HCT116 (cell line): ENCODE results near the gene OR8K3. TPM values are rescaled to one million over a fixed set of nuclear protein-coding genes. Genes with fewer than 3 reads are reported as not detected.

Source experiments
- ATAC-seq: fragments of 200-7000 bp; cut with Tn5 transposase; 2 replicates; pipeline ENCODE4 v1.9.1; 2020; ENCODE audit warnings: mild to moderate bottlenecking, moderate library complexity
- BruUV-seq: library from RNA; stranded (reverse); fragments of 400-500 nt; replicated peaks from 2 replicates; lab custom pipeline; 2021; lab: Mats Ljungman, UMichigan
- CTCF ChIA-PET: fragments of 300-600 bp; sonication (Branson Sonifier 250); formaldehyde crosslinking; loops from one replicate; lab custom pipeline; 2021; ENCODE audit warnings: antibody characterized with exemption; lab: Charles Lee
- POLR2A ChIA-PET: fragments of 300-600, 350-600 bp; sonication (Branson Sonifier 250); formaldehyde crosslinking; loops from one replicate; lab custom pipeline; 2021; ENCODE audit warnings: antibody characterized with exemption; lab: Charles Lee
- RAD21 ChIA-PET, 2 experiments: fragments of 300-600 bp; sonication (Branson Sonifier 250); formaldehyde crosslinking; loops; one replicate each; lab custom pipeline; 2023; ENCODE audit warnings: low total read pairs in 2 of 2; ENCODE audit not compliant: uncharacterized antibody in 2 of 2, unreplicated experiment in 2 of 2, low non-redundant PET in 1 of 2; lab: Charles Lee
- DNase-seq: peaks from one replicate; pipeline ENCODE4 v3.0.0-alpha.2; 2010; ENCODE audit warnings: low read depth, low spot score
- H2AFZ ChIP-seq: fragments of 200-600 bp; shearing (Covaris generic), sonication (generic); 2 replicates; pipeline ENCODE4 v1.6.1; 2017; ENCODE audit warnings: low read depth, mixed run types, mixed read lengths, antibody characterized with exemption, low read length; ENCODE audit not compliant: poor library complexity, severe bottlenecking
- H3K27ac ChIP-seq: 2 replicates; pipeline ENCODE4 v1.5.1; 2012; ENCODE audit warnings: low read depth, low read length
- H3K27me3 ChIP-seq: fragments of 200-600 bp; sonication (generic); 2 replicates; pipeline ENCODE4 v1.6.1; 2016; ENCODE audit warnings: mixed run types, low read length, mixed read lengths; ENCODE audit not compliant: insufficient read depth
- H3K36me3 ChIP-seq, 2 experiments: fragments of 200-500 bp in 1 of 2; fragments of 200-600 bp in 1 of 2; sonication (Bioruptor generic) in 1 of 2; sonication (generic) in 1 of 2; 2 replicates each; pipeline versions ENCODE4 v1.5.1 to v1.6.1; 2014 to 2016; ENCODE audit warnings: low read length in 2 of 2, inconsistent platforms in 1 of 2, mixed read lengths in 1 of 2, mixed run types in 1 of 2; ENCODE audit not compliant: insufficient read depth in 2 of 2, control insufficient read depth in 1 of 2
- H3K4me1 ChIP-seq, 2 experiments: fragments of 200-600 bp in 1 of 2; sonication (generic) in 1 of 2; 2 replicates each; pipeline versions ENCODE4 v1.5.1 to v1.6.1; 2012 to 2017; ENCODE audit warnings: low read length in 2 of 2, inconsistent platforms in 1 of 2, mild to moderate bottlenecking in 1 of 2, mixed read lengths in 1 of 2, mixed run types in 1 of 2, moderate library complexity in 1 of 2; ENCODE audit not compliant: insufficient read depth in 2 of 2, control insufficient read depth in 1 of 2
- H3K4me2 ChIP-seq: fragments of 200-600 bp; sonication (generic); 2 replicates; pipeline ENCODE4 v1.6.1; 2017; ENCODE audit warnings: mixed run types, low read length, mixed read lengths
- H3K4me3 ChIP-seq, 2 experiments: fragments of 200-600 bp in 1 of 2; sonication (generic) in 1 of 2; replicated peaks in 1 of 2; 2 replicates each; pipeline ENCODE4 v1.5.1; 2011 to 2016; ENCODE audit warnings: low read length in 2 of 2, control low read depth in 1 of 2, low read depth in 1 of 2, mild to moderate bottlenecking in 1 of 2, mixed read lengths in 1 of 2, mixed run types in 1 of 2
- H3K79me2 ChIP-seq: fragments of 200-600 bp; sonication (generic); 2 replicates; pipeline ENCODE4 v1.6.1; 2017; ENCODE audit warnings: mild to moderate bottlenecking, mixed run types, low read length, moderate library complexity, mixed read lengths; ENCODE audit not compliant: insufficient read depth
- H3K9ac ChIP-seq: fragments of 200-600 bp; sonication (generic); 2 replicates; pipeline ENCODE4 v1.6.1; 2016; ENCODE audit warnings: low read length, mixed read lengths
- H3K9me2 ChIP-seq: fragments of 200-600 bp; sonication (generic), shearing (Covaris generic); 2 replicates; pipeline ENCODE4 v1.6.1; 2017; ENCODE audit warnings: mixed run types, mild to moderate bottlenecking, moderate library complexity; ENCODE audit not compliant: insufficient read depth
- H3K9me3 ChIP-seq, 2 experiments: fragments of 200-500 bp in 1 of 2; fragments of 200-600 bp in 1 of 2; sonication (Bioruptor generic) in 1 of 2; sonication (generic) in 1 of 2; 2 replicates each; pipeline ENCODE4 v1.6.1; 2014 to 2017; ENCODE audit warnings: low read length in 2 of 2, mixed read lengths in 2 of 2, inconsistent platforms in 1 of 2, low read depth in 1 of 2, mild to moderate bottlenecking in 1 of 2, mixed run types in 1 of 2, moderate library complexity in 1 of 2; ENCODE audit not compliant: control insufficient read depth in 1 of 2, insufficient read depth in 1 of 2
- H4K20me1 ChIP-seq: fragments of 200-600 bp; sonication (generic), shearing (Covaris generic); 2 replicates; pipeline ENCODE4 v1.6.1; 2017; ENCODE audit warnings: mixed run types, mild to moderate bottlenecking, moderate library complexity; ENCODE audit not compliant: insufficient read depth
- ELF1 ChIP-seq: IDR thresholded peaks from 2 replicates; pipeline ENCODE4 v1.6.1; 2012; ENCODE audit warnings: low read depth, borderline replicate concordance
- EZH2phosphoT487 ChIP-seq: fragments of 200-600 bp; IDR thresholded peaks from 2 replicates; pipeline ENCODE4 v1.6.1; 2018; ENCODE audit warnings: antibody characterized with exemption, borderline replicate concordance
- JUND ChIP-seq: IDR thresholded peaks from 2 replicates; pipeline ENCODE4 v1.6.1; 2012
- MAX ChIP-seq: IDR thresholded peaks from 2 replicates; pipeline ENCODE4 v1.6.1; 2012
- POLR2A ChIP-seq: IDR thresholded peaks from 2 replicates; pipeline ENCODE4 v1.7.0; 2011; ENCODE audit warnings: borderline replicate concordance; ENCODE audit not compliant: insufficient read depth, insufficient read length; ENCODE audit errors: extremely low read depth
- RAD21 ChIP-seq: IDR thresholded peaks from 2 replicates; pipeline ENCODE4 v1.6.1; 2012; ENCODE audit warnings: low read depth, mild to moderate bottlenecking
- SP1 ChIP-seq: IDR thresholded peaks from 2 replicates; pipeline ENCODE4 v1.6.1; 2012; ENCODE audit warnings: low read depth
- TCF7L2 ChIP-seq: IDR thresholded peaks from 2 replicates; pipeline ENCODE4 v1.7.0; 2011; ENCODE audit warnings: borderline replicate concordance, inconsistent platforms; ENCODE audit not compliant: insufficient read depth, insufficient read length; ENCODE audit errors: extremely low read depth
- YY1 ChIP-seq: IDR thresholded peaks from 2 replicates; pipeline ENCODE4 v1.6.1; 2011; ENCODE audit warnings: low read length, low read depth, moderate library complexity, mild to moderate bottlenecking; ENCODE audit not compliant: insufficient replicate concordance; ENCODE audit errors: extremely low read depth
- intact Hi-C: fragments of 100-400 bp; cut with micrococcal nuclease; formaldehyde crosslinking; loops from 2 replicates; pipeline ENCODE4 v1.10.0; 2022
- total RNA-seq: library from RNA; stranded (reverse); gene quantifications from one replicate; pipeline ENCODE4 v1.2.1, GENCODE V29; 2021; ENCODE audit not compliant: unreplicated experiment

The OR8K3 gene
- total RNA-seq, 1 experiment from 2014 or later = not detected

GRCh38 chr11:56271092-56271491 lies 43.9 kb upstream of the OR8K3 start:
- ChIA-PET CTCF (no interaction called here), POLR2A (no interaction called here), RAD21 (no interaction called here)
- H3K9ac ChIP-seq = no peak overlapping the region
- H4K20me1 ChIP-seq = no peaks in the 10 kb centered on the region
- no peaks in the 10 kb centered on the region for H3K27me3 ChIP-seq
- H3K79me2 ChIP-seq = no peaks in the 10 kb centered on the region
- H3K4me1 ChIP-seq = no peaks in the 10 kb centered on the region
- no peak overlapping the region for H3K27ac ChIP-seq
- H3K4me3 ChIP-seq = no peak overlapping the region
- no peak overlapping the region for H2AFZ ChIP-seq
- no peak overlapping the region for H3K4me2 ChIP-seq
- H3K36me3 ChIP-seq = no peaks in the 10 kb centered on the region
- H3K9me3 ChIP-seq = peaks cover 0 to 15% of the 10 kb centered on the region in 2 experiments; a peak in 3 of 4 replicates
- ATAC-seq (no peak), DNase-seq (no peak)
- no TSS peak for BruUV-seq
- intact Hi-C loops = no loop called here
- H3K9me2 ChIP-seq = no peaks in the 10 kb centered on the region
- TF ChIP-seq SP1 = no peak
- no peak for TF ChIP-seq JUND
- TF ChIP-seq POLR2A = no peak
- no peak for TF ChIP-seq ELF1
- TF ChIP-seq TCF7L2 = no peak
- TF ChIP-seq YY1 = no peak

GRCh38 chr11:56273854-56274253 lies 41.1 kb upstream of the OR8K3 start, which contains the start of gene OR5T1:
Gene OR5T1, plus strand, starts transcription at chr11:56274154. Its CDS starts 1,485 bp downstream, at chr11:56275639.
- Histone ChIP-seq H3K9me3 (peaks cover 0 to 9% of the 10 kb centered on the region in 2 experiments; a peak in 3 of 4 replicates), H3K9me2 (no peaks in the 10 kb centered on the region), H4K20me1 (no peaks in the 10 kb centered on the region), H3K4me2 (no peak within 1 kb of the TSS), H2AFZ (no peak within 1 kb of the TSS), H3K27ac (no peak within 1 kb of the TSS), H3K79me2 (no peaks in the 10 kb centered on the region), H3K27me3 (no peaks in the 10 kb centered on the region), H3K4me1 (no peaks in the 10 kb centered on the region), H3K36me3 (no peaks in the 10 kb centered on the region), H3K4me3 (no peak within 1 kb of the TSS), H3K9ac (no peak within 1 kb of the TSS)
- no TSS peak for BruUV-seq
- ATAC-seq (no peak), DNase-seq (no peak)
- TF ChIP-seq RAD21 = no peak
- no peak for TF ChIP-seq SP1
- TF ChIP-seq JUND = no peak
- no peak for TF ChIP-seq ELF1
- no peak for TF ChIP-seq MAX
- no peak for TF ChIP-seq EZH2phosphoT487
- intact Hi-C loops = no loop called here
- ChIA-PET CTCF (no interaction called here), RAD21 (no interaction called here), POLR2A (no interaction called here)
